HG03439 (cell line): ENCODE results near the gene GH1.
A peak's percentile ranks its signal among the peaks of the same experiment; 100 is the strongest.

Source experiments
- ATAC-seq: cut with Tn5 transposase; IDR thresholded peaks from one replicate; pipeline ENCODE4 v1.9.1; 2021; ENCODE audit warnings: mild to moderate bottlenecking, moderate library complexity; ENCODE audit not compliant: unreplicated experiment

Gene GH1

DNA sequence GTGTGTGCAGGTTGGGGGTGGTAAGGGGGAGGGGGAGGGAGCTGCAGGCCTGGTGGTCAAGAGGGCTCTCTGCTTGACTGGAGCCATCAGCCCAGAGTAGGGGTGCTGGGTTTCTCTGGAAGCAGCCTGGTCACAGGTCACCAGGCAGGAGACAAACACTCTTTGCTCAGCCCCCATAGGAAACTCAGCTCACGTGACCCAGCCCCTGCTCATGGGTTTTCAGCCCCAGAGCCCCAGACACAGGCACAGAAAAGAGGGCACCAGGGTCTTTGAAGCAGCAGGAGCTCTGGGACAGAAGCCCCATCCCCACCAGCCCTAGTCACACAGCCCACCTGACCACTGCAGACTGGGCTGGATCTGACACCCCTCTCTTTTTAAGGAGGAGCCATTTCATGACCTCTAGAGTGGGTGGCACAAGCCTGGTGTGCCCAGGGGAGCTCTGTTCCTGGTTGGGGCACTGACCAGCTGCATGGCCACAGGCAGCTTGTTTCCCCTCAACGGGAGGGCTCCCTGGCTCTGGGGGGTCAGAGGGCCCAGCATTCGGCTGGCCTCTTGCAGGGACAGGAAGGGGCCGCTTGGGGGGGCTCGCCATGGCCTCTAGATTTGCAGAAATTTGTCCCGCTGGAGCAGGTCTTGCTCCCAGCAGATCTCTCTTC is 27.3 kb upstream of the GH1 start:
- peak; percentile 8 for ATAC-seq

DNA sequence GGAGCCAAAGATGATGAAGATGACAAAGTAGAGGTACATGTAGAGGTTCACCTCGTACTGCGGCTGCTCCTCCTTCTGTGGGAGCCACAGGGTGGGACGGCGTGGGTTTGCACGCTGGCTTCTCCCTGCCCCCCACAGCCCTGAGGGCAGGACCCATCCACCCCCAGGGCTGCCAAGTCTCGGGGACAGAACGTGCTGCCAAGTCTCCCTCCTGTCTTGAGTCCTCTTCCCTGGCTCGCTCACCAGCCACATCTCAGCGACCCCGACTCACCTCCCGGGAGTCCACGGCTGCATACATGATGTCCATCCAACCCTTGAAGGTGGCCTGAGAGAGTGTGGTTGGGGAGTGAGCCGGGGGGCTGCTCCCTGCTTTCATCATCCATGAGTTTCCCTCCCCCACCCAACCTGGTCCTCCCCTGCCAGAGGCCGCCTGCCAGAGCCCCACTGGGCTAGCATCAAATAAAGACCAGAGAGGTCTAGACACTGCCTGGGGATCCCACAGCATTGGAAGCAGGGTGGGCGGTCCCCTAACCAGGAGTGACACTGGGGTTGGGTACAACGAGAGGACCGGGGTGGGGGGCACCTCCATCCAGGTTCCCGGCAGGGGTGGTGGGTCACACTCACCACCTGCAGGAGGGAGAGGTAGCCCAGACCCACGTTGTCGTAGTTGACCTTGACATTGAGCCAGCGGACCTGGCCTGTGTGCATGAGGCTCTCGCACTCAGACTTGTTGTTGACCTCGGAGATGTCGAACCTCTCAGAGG is 26.3 kb upstream of the GH1 start:
- no peak for ATAC-seq

DNA sequence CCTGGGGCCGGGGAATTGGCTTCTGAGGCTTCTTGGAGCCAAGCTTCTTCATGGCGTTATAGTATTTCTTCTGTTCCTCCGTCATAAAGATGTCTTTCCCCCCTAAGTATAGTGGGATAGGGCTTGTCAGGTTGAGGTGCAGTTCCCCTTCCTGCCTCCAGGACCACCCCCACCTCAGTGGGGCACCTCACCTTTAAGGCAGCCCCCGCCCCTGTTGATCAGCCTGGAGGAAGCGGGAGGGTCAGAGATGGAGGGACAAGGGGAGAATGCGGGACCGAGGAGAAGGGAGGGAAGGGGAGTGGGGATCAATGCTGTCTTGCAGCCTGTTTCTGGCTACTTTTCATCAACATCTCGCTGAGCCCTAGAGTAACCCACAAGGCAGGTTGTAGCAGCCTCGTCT is 25.1 kb upstream of the GH1 start:
- ATAC-seq: no peak

DNA sequence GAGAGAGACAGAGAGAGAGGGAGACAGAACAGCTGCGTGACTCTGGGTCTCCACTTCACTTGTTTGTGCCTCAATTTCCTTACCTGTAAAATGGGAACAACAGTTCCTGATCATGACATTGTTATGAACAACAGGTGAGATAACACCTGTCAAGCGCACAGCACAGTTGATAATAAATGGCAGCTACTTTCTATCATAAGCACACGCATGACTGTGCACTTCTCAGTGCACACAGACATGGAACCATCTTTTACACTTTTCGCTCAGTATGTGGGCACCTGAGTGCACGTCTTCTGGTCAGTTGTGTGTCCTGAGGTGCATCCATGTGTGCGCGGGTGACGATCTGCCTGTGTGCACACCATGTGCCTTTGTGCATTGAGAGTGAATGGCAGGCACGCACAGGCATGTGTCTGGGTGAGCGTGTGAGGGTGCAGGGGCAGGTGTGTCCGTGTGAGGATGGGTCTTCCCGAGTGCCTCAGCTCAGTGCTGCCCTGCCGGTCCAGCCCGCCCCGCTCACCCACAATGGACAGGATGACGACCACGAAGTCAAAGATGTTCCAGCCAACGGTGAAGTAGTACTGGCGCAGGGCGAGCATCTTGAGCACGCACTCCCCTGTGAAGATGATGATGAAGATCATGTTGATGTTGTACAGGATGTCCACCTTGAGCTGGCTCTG is 23.8 kb upstream of the GH1 start:
- no peak for ATAC-seq

DNA sequence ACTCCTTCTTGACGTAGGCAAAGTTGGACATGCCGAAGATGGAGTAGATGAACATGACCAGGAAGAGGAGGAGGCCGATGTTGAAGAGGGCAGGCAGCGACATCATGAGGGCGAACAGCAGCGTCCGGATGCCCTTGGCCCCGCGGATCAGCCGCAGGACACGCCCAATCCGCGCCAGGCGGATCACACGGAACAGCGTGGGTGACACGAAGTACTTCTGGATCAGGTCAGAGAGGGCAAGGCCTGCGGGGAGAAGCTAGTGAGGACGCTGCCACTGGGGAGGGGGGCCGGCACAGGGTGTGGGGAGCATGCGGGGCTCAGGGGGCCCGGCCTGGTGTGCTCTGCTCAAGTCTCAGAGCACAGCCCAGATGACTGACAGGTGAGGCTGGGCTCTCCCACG is 23.1 kb upstream of the GH1 start:
- ATAC-seq: no peak

DNA sequence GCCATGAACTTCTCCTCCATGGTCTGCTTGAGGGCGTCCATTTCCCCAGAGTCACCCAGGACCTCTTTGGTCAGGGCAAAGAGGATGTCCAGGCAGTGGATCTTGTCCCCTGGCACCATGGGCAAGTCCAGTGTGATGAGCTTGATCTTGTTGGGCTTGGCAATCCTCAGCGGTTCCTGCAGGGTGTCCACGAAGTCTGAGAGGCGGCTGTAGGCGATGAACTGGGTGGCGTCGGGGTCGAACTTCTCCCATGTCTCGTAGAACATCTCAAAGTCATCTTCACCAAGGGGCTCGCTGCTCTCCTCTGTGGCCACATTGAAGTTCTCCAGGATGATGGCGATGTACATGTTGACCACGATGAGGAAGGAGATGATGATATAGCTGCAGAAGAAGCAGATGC is 22.5 kb upstream of the GH1 start:
- no peak for ATAC-seq

DNA sequence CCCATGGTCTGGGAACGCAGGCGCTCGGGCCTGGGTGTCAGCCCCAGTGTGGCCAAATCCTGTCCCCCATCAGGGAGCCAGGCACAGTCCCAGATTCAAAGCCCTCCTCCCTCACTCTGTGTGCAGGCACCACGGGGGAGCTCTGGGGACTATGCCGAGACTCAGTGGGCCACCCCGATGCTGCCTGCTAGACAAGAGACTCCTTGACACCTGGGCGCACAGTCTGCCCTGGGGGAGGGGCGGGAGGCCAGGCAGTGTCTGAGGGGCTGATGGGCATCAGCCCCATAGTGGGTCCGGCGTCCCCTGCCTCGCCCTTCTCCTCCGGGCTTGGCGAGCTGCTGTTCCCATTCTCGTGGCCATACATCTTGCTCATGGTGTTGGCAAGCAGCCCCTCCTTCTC is 21.9 kb upstream of the GH1 start:
- no peak for ATAC-seq

DNA sequence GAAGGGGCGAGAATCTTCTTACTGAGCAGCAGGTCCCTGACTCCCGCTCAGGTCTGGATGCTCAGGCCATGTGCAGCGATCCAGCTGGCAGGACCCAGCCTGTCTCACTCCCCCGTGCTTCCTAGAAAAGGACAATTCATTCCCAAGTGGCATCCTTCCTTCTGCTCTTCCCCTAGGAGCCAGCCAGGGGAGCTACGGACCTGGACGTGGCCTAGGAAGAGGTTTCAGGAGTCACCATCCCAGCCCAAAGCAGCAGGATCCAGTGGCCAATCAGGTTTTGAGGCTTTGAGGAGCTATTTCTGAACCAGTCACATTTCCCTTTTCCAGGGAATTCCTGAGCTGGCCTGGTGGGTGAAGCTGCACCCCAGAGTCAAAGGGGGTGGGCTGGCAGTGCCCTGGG is 21.2 kb upstream of the GH1 start:
- no peak for ATAC-seq

DNA sequence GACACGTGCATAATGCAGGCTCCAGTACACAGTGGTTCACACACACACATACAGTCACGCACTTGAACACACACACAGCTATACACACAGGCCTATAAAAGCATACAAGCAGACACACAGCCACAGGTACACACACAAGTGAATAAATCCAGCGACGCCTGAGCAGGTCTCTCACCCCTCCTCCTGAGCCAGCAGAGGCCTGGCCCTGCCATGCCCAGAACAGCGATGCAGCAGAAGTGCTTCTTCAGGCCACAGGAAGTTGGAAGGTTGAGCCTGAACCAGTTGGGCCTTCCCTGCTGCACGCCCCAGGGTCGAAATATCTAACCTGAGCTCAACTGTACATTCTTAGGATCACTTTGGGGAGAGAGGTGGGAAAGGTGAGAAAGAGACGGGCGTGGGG is 20.8 kb upstream of the GH1 start:
- ATAC-seq: no peak

DNA sequence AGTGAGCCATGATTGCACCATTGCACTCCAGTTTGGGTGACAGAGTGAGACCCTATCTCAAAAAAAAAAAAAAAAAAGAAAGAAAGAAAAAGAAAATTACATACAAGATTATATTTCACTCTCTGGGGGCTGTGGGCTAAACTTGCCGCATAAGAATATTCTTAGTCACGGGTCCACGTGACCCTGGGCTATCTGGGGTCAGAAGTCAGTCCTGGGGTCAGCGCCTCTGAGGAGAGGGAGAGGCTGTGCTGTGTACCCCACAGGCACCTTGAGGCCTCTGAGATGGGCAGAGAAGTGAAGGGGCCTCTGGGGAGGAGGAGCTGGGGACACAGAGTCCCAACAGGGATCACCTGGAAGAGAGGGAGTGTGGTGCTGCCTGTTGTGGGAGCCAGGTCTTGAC is 19.3 kb upstream of the GH1 start:
- no peak for ATAC-seq

DNA sequence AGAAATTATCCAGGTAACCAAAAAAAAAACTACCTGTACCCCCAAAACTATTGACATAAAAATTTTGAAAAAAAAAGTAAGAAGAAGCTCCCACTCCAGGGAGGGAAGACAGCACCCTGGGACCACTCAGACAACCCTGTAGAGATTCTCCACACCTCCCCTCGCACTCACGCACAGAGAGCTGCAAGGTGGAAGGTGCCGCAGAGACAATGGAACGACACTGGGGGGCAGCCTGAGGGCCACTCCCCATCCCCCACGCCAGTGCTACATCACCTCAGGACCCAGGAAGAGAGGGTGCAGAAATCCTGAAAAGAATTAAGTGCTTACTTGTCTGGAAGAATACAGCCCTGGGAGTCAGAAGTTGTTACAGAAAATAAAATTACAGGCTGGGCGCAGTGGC is 18.7 kb upstream of the GH1 start:
- ATAC-seq: no peak

DNA sequence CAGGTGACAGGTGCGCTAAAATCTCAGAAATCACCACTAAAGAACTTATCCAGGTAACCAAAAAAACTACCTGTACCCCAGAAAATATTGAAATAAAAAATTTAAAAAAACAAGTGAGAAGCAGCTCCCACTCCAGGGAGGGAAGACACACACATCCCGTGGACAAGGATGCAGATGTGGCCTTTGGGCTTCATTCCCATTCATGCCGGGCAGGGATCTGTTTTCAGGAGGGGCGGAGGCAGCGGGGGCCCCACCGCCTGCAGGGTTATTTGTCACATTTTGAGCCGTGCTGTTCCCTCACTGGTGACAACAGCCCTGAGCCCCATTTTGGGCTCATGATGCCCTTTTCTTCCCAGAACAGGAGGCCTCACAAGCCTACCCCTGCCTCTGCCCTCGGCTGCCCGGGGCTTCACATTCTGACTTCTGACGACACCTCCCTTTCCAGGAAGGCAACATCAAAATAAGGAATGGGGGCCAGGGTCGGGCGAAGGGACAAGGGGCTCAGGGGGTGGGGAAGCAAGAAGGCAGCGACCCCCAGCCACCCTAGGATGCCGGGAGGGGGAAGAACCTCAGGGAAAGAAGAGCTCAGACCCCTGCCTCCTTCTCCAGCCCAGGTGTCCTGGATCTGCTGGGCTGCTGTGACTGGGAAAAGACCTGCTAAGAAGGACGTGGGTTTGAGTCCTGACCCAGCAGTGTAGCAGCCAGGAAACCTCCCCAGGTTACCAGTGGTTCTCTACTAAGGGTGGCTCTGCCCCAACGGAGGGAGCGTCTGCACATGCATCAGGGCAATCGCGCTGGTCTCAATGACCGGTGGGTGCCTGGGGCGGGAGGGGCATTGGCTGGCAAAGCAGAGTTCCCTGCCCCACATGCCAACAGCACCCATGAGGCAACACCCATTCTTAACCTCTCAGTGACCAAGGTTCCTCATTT is 15.8 kb upstream of the GH1 start:
- ATAC-seq: no peak

DNA sequence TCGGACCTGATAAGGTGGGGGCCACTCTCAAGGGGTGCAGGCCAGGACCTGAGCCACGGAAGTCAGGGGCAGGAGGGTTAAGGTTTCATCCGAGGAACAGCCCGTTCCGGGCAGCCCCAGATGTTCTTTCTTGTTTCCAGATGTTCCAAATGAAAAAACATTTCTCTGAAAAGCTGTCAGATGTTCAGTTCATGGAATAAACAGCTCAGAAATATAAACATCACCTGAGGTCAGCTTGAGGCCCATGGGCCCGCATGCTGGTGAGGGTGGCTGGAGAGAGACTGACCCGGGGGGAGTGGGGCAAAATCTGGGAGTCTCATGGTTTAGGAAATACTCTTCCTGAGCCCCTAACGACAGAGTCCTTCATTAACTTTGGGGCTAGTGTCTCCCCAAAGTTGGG is 15.0 kb upstream of the GH1 start:
- no peak for ATAC-seq

DNA sequence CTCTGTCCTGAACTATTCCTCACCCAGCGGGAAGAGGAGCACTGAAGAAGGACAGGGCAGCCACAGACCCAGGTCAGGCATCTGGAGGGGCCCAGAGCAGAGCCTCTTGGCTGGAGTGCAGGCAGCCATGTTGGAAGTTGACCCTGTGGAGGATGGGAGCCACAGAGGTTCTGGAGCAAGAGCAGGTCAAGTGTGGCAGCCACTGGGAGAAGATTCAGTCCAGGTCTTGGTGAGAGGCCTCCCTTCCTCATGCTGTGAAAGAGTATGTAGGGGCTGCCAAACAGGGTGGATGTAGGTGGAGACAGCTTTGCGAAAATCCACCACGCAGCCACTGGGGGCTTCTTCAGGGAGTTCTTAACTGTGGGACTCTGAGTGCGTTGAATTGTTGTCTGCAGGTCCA is 14.1 kb upstream of the GH1 start:
- no peak for ATAC-seq

DNA sequence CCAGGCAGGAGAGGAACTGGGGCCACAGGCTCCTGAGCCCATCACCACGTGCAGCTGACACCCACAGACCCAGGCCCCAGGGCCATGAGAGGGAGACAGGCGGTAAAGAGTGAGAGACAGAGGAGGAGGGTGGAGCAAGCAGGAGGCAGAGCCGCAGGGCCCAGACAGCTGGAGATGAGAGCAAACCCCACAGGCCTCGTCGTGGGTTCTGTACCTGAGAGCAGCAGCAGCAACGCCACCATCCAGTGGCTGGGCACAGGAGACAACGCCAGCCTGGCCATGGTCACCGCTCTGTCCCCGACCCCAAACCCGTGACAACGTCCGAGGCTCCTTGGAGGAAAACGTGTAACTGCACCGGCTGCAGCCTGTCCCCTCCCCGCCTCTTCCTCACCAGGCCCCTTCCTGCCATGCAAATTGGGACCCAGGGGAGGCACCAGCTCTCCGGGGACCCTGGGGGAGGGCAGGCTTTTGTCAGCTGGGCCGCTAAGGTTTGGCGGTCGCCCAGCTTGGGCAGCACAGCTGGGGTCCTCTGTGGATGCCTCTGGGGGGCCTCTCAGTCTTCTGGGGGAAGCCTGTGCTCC is 13.4 kb upstream of the GH1 start, which contains the start of gene CD79B:
CD79B (minus strand) TSS at position 351 of the 581 bp plus-strand sequence; CDS start at position 281, 70 bp downstream.
- ATAC-seq: peak; percentile 76

DNA sequence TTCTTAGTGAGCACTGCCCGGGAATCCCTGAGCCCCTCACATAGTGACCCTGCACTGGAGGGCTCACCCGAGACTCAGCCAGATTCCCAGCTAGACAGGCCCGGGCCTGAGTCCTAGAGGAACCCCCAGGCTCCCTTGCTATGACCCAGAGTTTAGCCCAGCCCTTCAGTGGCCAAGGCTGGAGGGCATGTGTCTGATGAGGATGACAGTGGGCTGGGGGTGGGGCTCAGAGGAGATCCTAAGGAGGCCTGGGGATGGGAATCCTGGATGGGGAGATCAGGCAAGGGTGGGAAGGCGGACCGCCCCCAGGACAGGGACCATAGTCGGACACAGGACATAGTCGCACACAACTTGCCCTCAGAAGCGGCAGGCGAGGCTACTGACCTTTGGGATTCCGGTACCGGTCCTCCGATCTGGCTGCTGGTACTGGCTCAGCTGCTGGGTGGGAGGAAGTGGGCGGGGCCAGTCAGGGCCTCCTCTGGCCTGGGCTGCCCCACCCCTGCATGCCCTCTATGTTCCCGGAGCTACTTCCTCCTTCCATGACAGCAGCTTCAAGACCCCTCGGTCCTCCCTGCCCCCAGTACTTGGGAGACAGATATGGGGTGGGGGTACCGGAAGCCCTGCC is 12.4 kb upstream of the GH1 start:
- no peak for ATAC-seq

DNA sequence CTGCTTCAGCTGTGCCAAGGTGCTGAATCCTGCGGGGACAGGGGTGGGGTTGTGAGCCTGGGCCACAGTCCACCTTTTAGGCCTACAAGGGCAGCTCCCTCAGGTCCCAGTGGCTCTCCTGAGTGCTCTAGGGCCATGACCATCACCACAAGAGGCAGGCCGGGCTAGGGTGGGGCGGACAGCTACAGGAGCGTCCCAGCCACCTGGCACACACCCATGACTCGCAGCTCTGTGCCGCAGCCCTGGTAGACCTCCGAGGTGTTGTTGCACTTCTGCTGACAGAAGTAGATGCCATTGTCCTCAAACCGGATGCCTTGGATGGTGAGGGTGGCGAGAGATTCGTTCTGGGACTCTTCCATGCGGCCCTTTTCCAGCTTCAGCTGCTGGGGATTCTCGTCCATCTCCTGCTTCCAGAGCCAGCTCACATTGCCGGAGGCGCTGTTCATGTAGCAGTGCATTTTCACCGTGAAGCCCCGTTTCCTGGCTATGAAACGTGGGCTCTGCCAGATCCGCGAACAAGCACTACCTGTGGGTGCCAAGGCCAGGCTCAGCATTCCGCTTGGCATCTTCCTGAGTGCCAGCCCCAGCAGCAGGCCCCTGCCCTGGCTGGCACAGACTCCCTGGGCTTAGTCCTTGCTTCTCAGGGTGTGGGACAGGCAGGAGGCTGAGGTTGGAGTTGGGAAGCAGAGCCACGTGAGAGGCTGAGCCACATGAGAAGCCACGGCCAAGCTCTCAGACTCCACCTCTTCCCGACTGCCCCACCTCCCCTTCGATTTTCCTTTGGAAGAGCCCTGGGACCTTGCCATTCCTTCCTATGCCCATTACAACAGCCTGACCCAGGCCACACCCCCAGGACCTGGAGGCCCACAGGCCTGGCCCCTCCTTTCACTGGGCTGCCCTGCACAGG is 11.5 kb upstream of the GH1 start:
- ATAC-seq: no peak

DNA sequence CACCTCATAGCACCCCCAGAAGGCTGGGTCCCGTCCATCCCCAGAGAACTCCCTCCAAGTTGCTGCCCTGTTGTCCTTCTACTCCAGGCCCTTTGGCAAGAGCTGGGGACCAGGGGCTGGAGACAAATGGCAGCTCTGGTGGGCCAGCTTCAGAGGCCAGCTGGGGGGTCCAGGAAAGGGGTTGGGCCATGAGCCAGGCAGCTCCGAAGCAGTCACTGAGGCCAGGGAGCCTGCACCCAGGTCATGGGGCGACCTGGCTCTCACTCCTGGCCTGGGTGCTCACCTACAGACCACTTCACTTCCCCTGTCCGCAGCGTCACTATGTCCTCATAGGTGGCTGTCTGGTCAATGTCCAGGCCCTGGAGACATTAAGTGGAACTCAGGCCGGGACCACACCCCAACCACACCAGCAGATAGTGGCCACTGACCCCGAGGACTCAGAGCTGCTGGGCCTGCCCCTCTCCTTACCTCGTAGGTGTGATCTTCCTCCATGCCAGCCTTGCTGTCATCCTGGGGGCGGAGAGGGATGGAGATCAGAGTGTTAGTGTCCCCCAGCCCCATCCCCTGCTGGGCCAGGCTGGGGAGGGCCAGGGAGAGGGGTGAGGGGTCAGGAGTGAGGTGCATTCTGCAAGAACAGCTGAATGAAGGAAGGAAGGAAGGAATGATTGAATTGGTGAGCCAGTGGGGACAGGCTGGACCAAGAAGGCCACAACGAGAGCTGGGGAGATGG is 10.5 kb upstream of the GH1 start:
- ATAC-seq: no peak
